GOT3 (cell line): ENCODE results near the gene PPP2R1A.
A peak's percentile ranks its signal among the peaks of the same experiment; 100 is the strongest.
"Not testable (repeated sequence)": the region's sequence is repeated elsewhere in the genome, so short reads cannot be mapped to it uniquely, and the experiment has no call there.

Experiments
- DNase-seq: peaks from one replicate; lab custom pipeline; 2025; ENCODE audit warnings: mixed read lengths; lab: John Stamatoyannopoulos, UW

Gene PPP2R1A

DNA sequence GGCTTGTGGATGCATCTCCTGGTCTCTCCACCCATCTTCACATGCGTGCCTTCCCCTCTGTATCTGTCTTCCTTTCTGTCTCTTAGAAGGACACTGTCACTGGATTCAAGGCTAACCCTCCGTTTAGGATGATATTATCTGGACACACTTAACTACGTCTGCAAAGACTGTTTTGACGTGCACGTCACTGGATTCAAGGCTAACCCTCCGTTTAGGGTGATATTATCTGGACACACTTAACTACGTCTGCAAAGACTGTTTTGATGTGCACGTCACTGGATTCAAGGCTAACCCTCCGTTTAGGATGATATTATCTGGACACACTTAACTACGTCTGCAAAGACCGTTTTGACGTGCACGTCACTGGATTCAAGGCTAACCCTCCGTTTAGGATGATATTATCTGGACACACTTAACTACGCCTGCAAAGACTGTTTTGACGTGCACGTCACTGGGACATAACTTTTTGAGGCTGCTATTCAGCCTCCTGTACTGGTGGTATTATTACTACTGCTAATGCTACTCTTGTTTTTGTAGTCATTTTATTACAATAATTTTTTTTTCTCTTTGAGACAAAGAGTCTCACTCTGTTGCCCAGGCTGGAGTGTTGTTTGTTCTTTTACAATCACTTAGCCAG, 11.0 kb downstream of the PPP2R1A start:
- DNase-seq = not testable (repeated sequence)

DNA sequence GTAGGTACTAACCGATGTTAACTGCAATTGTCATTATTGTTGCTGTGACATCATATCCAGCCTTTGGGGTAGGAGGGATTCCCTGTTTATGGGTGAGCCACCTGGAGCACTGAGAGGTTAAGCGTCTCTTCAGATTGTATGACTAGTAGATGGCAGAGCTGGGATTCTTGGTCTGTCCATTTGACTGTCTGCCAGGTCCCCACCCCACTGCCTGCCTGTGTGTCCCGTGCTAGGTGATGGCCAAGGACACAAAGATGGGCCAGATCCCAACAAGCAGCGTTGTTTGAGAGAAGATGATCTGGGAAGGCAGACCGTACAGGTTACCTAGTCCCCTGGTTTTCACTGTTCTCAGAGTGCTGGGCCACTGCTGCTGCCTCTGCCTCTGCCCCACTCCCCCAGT, 16.6 kb downstream of the PPP2R1A start:
- no peak for DNase-seq

DNA sequence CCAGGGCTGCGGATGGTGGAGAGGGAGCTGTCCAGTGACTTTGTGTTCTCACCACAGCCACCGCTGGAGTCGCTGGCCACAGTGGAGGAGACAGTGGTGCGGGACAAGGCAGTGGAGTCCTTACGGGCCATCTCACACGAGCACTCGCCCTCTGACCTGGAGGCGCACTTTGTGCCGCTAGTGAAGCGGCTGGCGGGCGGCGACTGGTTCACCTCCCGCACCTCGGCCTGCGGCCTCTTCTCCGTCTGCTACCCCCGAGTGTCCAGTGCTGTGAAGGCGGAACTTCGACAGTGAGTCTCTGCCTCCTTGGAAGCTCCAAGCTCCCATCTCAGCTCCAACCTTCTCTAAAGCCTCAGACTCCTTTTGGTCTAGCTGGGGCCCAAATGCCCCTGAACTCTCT, 21.4 kb downstream of the PPP2R1A start:
- DNase-seq = no peak

DNA sequence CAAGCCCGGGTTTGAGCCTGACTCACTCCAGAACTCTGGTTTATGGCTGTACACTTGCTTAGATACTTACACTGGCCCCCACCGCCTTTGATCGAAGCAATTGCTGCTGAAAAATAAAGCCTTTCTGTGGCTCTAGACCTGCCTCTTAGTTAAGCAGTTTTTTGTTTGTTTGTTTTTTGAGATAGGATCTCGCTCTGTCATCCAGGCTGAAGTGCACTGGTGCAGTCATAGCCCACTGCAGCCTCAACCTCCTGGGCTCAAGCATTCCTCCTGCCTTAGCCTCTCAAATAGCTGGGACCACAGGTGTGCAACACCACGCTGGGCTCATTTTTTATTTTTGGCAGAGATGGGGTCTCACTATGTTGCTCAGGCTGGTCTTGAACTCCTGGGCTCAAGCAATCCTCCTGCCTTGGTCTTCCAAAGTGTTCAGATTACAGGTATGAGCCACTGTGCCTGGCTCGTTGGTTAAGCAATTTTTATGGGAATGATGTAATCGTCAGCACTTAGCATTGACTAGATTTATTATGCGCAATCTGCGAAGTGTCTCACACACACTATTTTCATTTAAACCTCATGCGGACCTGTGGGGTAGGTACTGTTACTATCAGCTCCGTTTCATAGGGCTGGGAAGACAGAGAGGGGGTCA, 22.2 kb downstream of the PPP2R1A start:
- DNase-seq = no peak

DNA sequence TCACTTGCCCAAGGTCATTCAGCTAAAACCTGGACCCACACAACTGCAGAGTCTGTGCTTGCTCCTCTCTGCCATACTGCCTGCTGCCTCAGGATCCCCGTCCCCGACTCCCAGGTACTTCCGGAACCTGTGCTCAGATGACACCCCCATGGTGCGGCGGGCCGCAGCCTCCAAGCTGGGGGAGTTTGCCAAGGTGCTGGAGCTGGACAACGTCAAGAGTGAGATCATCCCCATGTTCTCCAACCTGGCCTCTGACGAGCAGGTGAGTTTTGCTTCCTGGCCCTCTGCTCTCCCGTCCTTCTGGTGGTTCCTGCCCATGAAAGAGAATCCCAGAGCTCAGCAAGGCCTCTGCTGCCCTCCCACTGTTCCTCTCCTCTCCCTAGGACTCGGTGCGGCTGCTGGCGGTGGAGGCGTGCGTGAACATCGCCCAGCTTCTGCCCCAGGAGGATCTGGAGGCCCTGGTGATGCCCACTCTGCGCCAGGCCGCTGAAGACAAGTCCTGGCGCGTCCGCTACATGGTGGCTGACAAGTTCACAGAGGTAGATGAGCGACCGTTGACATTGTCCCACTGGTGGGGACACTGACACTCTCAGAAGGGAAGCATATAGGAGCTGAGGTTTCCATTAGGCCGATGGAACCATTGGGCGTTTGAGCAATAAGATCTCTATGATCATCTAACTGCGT, 22.9 kb downstream of the PPP2R1A start:
- no peak for DNase-seq

DNA sequence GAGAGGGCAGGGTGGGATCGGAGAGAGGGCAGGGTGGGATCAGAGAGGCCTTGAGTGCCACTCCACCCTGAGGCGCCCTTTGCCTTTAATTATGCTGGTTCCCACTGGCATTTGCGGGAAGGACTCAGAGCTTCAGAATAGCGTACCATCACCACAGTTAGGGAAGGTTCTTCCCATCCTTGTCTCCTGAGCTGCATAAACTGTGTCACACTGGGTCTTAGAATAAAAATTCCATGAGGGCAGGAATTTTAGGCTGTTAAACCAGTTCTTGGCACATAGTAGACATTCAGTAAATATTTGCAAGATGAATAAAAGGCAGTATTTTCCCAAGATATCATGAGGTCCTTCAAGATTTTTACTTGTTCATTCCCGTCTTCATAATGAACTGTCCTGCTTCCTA, 24.4 kb downstream of the PPP2R1A start:
- no peak for DNase-seq

GRCh38 chr19:52216401-52216800, 26.5 kb downstream of the PPP2R1A start:
- DNase-seq = no peak

DNA sequence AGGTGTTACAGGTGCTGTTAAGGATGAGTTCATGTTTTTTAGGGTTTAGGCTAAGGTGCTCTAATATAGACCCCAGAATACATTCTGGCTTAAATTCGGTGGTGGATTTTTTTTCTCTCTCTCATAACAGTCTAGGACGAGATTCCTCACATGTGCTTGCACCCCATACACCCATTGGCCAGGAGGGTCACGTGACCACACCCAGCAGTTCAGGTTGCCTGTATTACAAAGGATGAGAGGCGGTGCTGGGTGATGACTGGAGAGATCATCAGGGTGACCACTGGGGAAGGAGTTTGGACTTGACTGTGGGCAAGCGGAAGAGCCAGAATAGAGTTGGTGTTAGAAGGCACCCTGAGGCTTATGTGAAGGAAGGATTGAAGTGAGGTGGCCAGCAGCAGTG, 27.7 kb downstream of the PPP2R1A start:
- no peak for DNase-seq

- DNase-seq = no peak
These were observed 29.8 kb downstream of the PPP2R1A start for GRCh38 chr19:52219611-52220010.

GRCh38 chr19:52221031-52221430, 31.2 kb downstream of the PPP2R1A start:
- no peak for DNase-seq

DNA sequence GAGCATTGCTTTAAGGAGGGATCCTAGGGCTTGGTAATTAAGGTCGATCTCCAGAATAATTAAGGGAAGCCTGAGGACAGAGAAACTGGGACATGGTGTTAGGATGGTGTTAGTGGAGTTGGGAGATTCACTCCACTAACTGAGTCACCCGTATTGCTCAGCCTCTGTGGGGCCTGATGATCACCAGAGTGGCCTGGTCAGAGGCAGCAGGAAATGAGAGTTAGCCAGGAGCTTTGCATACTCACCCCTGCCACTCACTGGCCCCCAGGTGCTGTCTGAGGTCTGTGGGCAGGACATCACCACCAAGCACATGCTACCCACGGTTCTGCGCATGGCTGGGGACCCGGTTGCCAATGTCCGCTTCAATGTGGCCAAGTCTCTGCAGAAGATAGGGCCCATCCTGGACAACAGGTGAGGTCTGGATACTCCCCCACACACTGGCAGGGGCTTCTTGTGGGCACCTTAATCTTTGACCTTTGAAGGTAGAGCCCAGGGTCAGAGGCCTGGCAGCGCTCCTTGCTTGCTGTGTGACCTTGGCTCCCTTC, 32.1 kb downstream of the PPP2R1A start:
- no peak for DNase-seq

DNA sequence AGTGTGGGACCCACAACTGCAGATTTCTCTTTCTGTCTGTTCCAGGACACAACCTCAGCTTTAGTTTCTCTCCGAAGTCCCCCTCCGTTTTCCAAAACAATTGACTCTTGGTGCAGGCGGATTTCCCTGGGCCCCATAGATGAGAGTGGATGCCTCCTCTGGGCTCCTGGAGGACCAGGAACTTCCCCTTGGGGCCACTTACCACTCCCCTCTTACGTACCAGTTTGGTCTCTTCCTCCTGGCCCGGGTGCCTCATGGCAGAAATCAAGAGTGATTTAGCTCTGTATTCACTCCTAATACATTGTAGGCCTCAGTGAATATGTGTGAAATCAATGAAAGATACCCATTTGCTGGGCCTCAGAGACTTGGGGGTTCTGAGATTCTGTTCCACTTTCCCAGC, 34.4 kb downstream of the PPP2R1A start:
- no peak for DNase-seq

- DNase-seq = no peak
These were observed 36.8 kb downstream of the PPP2R1A start for GRCh38 chr19:52226652-52227051.

DNA sequence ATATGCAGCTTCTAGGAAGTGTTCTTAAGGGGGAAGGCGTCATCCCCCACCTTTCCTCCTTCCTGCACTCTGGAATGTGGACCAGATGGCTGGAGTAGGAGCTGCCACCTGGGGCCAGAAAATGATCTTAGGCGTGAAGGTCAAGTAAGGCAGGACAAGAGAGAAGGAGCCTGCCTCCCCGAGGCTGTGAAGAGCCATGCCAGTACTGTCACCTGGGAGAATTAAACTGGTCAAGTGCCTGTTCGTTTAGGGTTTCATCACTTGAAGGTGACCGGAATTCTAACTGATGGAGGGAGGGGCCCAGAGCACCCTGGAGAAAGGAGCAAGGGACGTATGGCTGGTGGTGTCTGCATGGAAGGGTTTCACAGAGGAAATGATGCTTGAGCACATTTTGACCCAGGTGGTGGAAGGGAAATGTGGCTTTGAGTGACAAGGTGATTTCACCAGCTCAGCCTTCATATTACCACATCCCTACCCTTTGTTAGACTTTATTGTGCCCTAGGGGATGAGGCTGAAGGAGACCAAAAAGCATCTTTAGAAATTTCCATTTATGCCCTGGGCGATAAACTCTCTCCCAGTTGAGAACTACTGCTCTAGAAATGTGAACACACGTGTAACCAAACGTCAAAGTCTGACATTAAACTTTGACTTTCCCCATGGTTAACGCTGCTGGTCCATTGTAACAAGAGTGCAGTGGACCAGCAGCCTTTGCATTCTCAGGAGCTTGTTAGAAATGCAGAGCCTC, 37.5 kb downstream of the PPP2R1A start:
- DNase-seq = no peak

- DNase-seq = no peak
These were observed 38.1 kb downstream of the PPP2R1A start for GRCh38 chr19:52227980-52228379.

GRCh38 chr19:52229524-52229923, 39.7 kb downstream of the PPP2R1A start:
- no peak for DNase-seq

GRCh38 chr19:52230685-52231084, 40.8 kb downstream of the PPP2R1A start:
- no peak for DNase-seq

DNA sequence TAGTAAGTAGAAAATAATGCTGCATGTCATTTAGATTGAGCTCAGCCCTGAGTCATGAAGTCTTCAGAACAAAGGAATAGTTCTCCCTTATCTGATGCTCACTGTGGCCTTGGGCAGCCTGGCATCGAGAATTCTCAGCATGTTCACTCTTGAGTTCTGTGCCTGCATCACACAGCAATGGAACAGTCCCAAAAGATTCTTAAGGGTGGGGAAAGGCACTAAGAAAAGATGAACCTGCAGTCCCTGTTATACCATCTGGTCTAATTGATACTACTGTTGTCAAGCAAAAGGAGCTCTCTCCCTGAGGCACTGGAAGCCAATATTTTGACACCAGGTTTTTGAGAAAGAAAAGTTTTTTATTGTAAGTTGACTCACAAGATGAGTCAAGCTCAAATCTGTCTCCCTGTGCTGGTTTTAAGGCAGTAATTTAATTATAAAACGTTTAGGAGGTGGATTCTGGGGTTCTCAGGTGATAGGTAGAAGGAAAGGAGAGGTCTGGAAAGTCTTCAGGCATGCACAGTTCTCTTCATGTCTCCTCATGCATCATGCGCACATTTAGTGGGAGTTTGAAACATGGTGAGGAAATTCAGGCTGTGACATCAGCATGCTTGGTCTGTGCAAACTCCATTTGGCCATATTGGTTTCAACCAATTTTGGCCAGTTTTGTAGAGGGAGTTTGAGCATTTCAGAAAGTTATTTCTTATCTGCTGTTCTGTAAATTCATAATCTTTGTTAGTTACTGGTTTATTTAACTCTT, 41.5 kb downstream of the PPP2R1A start:
- DNase-seq = no peak

DNA sequence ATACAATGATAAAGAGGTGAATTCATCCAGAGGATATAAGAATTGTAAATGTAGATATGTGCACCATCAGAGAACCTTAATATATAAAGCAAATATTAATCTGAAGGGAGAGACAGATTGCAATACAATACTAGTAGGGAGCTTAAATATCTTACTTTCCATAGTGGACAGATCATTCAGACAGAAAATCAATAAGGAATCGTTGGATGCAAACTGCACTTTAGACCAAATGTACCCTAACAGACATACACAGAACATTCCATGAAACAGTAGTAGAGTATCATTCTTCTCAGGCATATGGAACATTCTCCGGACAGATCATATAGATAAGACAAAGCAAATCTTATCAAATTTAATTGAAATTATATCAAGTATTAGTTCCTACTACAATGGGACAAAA, 44.6 kb downstream of the PPP2R1A start:
- no peak for DNase-seq

DNA sequence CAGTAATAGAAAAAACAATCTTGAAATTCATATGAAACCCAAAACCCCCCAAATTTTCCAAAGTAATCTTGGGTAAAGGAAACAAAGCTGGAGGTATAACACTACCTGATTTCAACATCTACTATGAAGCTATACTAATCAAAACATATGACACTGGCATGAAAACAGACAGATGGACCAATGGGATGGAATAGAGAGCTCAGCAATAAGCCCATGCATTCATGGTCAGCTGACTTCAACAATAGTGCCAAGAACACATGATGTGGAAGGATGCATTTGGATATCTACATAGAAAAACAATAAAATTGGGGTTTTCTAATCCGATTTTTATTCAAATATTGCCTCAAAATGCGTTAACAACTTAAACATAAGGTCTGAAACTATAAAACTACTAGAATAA, 47.3 kb downstream of the PPP2R1A start:
- no peak for DNase-seq

DNA sequence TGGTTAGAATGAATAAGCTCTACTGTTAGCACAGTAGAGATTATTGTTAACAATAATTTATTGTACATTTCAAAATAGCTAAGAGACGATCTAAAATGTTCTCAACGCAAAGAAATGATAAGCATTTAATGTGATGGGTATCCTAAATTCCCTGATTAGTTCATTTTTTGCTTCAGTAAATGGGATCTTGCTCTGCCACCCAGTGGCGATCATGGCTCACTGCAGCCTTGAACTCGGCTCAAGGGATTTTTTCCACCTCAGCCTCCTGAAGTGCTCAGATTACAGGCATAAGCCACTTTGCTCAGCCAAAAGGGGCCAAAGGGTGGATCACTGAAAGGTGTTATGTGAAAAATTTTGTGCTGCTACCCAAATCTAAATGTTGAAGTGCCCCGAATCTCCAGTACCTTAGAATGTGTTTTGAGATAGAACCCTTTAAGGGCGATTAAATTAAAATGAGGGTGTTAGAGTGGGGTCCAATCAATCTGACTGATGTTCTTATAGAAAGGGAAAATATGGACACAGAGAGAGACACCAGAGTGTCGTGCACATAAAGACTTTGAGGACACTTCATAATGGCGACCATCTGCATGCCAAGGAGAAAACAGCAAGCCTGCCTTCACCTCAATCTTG, 48.0 kb downstream of the PPP2R1A start:
- DNase-seq = peak; percentile 27
